ENCODE data around the gene BABAM1.

- TF ChIP-seq, protein P1, sequence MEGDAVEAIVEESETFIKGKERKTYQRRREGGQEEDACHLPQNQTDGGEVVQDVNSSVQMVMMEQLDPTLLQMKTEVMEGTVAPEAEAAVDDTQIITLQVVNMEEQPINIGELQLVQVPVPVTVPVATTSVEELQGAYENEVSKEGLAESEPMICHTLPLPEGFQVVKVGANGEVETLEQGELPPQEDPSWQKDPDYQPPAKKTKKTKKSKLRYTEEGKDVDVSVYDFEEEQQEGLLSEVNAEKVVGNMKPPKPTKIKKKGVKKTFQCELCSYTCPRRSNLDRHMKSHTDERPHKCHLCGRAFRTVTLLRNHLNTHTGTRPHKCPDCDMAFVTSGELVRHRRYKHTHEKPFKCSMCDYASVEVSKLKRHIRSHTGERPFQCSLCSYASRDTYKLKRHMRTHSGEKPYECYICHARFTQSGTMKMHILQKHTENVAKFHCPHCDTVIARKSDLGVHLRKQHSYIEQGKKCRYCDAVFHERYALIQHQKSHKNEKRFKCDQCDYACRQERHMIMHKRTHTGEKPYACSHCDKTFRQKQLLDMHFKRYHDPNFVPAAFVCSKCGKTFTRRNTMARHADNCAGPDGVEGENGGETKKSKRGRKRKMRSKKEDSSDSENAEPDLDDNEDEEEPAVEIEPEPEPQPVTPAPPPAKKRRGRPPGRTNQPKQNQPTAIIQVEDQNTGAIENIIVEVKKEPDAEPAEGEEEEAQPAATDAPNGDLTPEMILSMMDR (IDR thresholded peaks at IDR 0.05) = no peak
- no peak for TF ChIP-seq POLR2AphosphoS5 (IDR thresholded peaks at IDR 0.05; ENCODE audit: low read depth, low read length)
- no peak for TF ChIP-seq TCF7L2 (IDR thresholded peaks at IDR 0.05; ENCODE audit: low read depth, low read length)
- no peak for TF ChIP-seq REST (IDR thresholded peaks at IDR 0.05; ENCODE audit: insufficient read depth in 1 of 2, low read depth in 2 of 2, low read length in 1 of 2)
- no peak for TF ChIP-seq SIN3A (IDR thresholded peaks at IDR 0.05; ENCODE audit: borderline replicate concordance, insufficient read depth, low read depth, low read length)
Measured at GRCh38 chr19:17327068-17327653, 59.9 kb downstream of the BABAM1 start.
